ENCODE results near the gene STK32C. TPM values are rescaled to one million over a fixed set of nuclear protein-coding genes. Genes with fewer than 3 reads are reported as not detected.

Gene STK32C
- total RNA-seq, 4 donors from 2014 or later = 4.8 to 10.9 (median 7.8) TPM

GRCh38 chr10:132281915-132282666 lies 25.7 kb downstream of the STK32C start:
- H3K9me3 ChIP-seq = no peaks in the 10 kb centered on the region
- no peaks in the 10 kb centered on the region for H3K36me3 ChIP-seq
- no peak for DNase-seq (ENCODE audit: extremely low spot score)
- intact Hi-C loops (cut with DNase I) = no loop called here
- no peak overlapping the region for H3K27ac ChIP-seq (replicated peaks in 1 of 4)
- H3K4me3 ChIP-seq = no peak overlapping the region
- peaks cover 0 to 9% (median 2%) of the 10 kb centered on the region in 4 donors for H3K4me1 ChIP-seq
- WGBS = 86% methylated on average over 27 of the region's 34 CpGs
- H3K27me3 ChIP-seq = peaks cover 0 to 25% (median 0%) of the 10 kb centered on the region in 4 donors
- TF ChIP-seq EP300 (IDR thresholded peaks at IDR 0.05) = no peak
- TF ChIP-seq POLR2AphosphoS5 (IDR thresholded peaks at IDR 0.05) = no peak
- no peak for TF ChIP-seq POLR2A (IDR thresholded peaks at IDR 0.05; ENCODE audit: low read depth)
- no peak for TF ChIP-seq CTCF (IDR thresholded peaks at IDR 0.05)

GRCh38 chr10:132280646-132281074 lies 27.1 kb downstream of the STK32C start:
- Histone ChIP-seq H3K4me3 (no peak overlapping the region), H3K27ac (replicated peaks in 1 of 4) (no peak overlapping the region), H3K9me3 (no peaks in the 10 kb centered on the region), H3K36me3 (no peaks in the 10 kb centered on the region), H3K4me1 (peaks cover 0 to 9% (median 2%) of the 10 kb centered on the region in 4 donors), H3K27me3 (peaks cover 0 to 25% (median 0%) of the 10 kb centered on the region in 4 donors)
- 94% methylated on average over 20 of the region's 20 CpGs for WGBS
- intact Hi-C loops (cut with DNase I) = no loop called here
- no peak for TF ChIP-seq EP300 (IDR thresholded peaks at IDR 0.05)
- no peak for TF ChIP-seq POLR2A (IDR thresholded peaks at IDR 0.05; ENCODE audit: low read depth)
- no peak for TF ChIP-seq CTCF (IDR thresholded peaks at IDR 0.05)
- no peak for TF ChIP-seq POLR2AphosphoS5 (IDR thresholded peaks at IDR 0.05)
- no peak for DNase-seq (ENCODE audit: extremely low spot score)

GRCh38 chr10:132279873-132280645 lies 27.7 kb downstream of the STK32C start:
- no peak overlapping the region for H3K4me3 ChIP-seq
- no peak for DNase-seq (ENCODE audit: extremely low spot score)
- WGBS = 93% methylated on average over 43 of the region's 43 CpGs
- H3K9me3 ChIP-seq = no peaks in the 10 kb centered on the region
- no peak for TF ChIP-seq CTCF (IDR thresholded peaks at IDR 0.05)
- TF ChIP-seq POLR2AphosphoS5 (IDR thresholded peaks at IDR 0.05) = no peak
- TF ChIP-seq EP300 (IDR thresholded peaks at IDR 0.05) = no peak
- no peak for TF ChIP-seq POLR2A (IDR thresholded peaks at IDR 0.05; ENCODE audit: low read depth)
- H3K27me3 ChIP-seq = peaks cover 0 to 25% (median 0%) of the 10 kb centered on the region in 4 donors
- H3K4me1 ChIP-seq = peaks cover 0 to 9% (median 2%) of the 10 kb centered on the region in 4 donors
- intact Hi-C loops (cut with DNase I) = no loop called here
- no peaks in the 10 kb centered on the region for H3K36me3 ChIP-seq
- no peak overlapping the region for H3K27ac ChIP-seq (replicated peaks in 1 of 4)

GRCh38 chr10:132277311-132277741 lies 30.4 kb downstream of the STK32C start:
- H3K4me1 ChIP-seq = peaks cover 0 to 9% (median 7%) of the 10 kb centered on the region in 4 donors
- intact Hi-C loops (cut with DNase I) = no loop called here
- TF ChIP-seq POLR2A (IDR thresholded peaks at IDR 0.05; ENCODE audit: low read depth) = no peak
- TF ChIP-seq POLR2AphosphoS5 (IDR thresholded peaks at IDR 0.05) = no peak
- no peak for TF ChIP-seq EP300 (IDR thresholded peaks at IDR 0.05)
- TF ChIP-seq CTCF (IDR thresholded peaks at IDR 0.05) = no peak
- peaks cover 0 to 7% (median 0%) of the 10 kb centered on the region in 4 donors for H3K27me3 ChIP-seq
- DNase-seq (ENCODE audit: extremely low spot score) = no peak
- H3K27ac ChIP-seq (replicated peaks in 1 of 4) = no peak overlapping the region
- H3K36me3 ChIP-seq = no peaks in the 10 kb centered on the region
- no peaks in the 10 kb centered on the region for H3K9me3 ChIP-seq
- 86% methylated on average over 4 of the region's 9 CpGs for WGBS
- H3K4me3 ChIP-seq = no peak overlapping the region

Measured in esophagus muscularis mucosa (tissue), 4 donors.